ENCODE results near the gene PGGT1B. TPM values are rescaled to one million over a fixed set of nuclear protein-coding genes. Genes with fewer than 3 reads are reported as not detected.

PGGT1B gene
- polyA plus RNA-seq, 3 donors, result 3.2 to 32.6 (median 11.6) TPM

- Histone ChIP-seq H3K9me3 (replicated peaks in 1 of 2; ENCODE audit: control insufficient read depth in 1 of 2, insufficient read depth in 1 of 2, low read length in 2 of 2) (peaks cover 4 to 41% of the 10 kb centered on the region in 2 donors), H2AFZ (ENCODE audit: insufficient read depth, low read depth, low read length, poor library complexity, severe bottlenecking) (no peak overlapping the region), H3K4me3 (replicated peaks in 1 of 3; ENCODE audit: low read depth in 2 of 3, low read length in 3 of 3) (no peak overlapping the region), H3K36me3 (replicated peaks in 1 of 2; ENCODE audit: control insufficient read depth in 1 of 2, insufficient read depth in 2 of 2, low read length in 2 of 2) (no peaks in the 10 kb centered on the region), H3K27ac (ENCODE audit: low read depth in 1 of 2, low read length in 2 of 2) (no peak overlapping the region), H3K4me2 (replicated peaks; ENCODE audit: extremely low read depth, low read length, poor library complexity, severe bottlenecking) (no peak overlapping the region), H4K20me1 (ENCODE audit: insufficient read depth, low read length) (no peaks in the 10 kb centered on the region), H3K9ac (ENCODE audit: insufficient read depth, low read length, poor library complexity, severe bottlenecking) (no peak overlapping the region), H3K4me1 (ENCODE audit: control insufficient read depth in 1 of 2, insufficient read depth in 2 of 2, low read length in 2 of 2) (peaks cover 15 to 18% of the 10 kb centered on the region in 2 donors), H3K27me3 (ENCODE audit: control insufficient read depth in 2 of 2, insufficient read depth in 2 of 2, low read length in 2 of 2) (peaks cover 83 to 93% of the 10 kb centered on the region in 2 donors), H3K79me2 (ENCODE audit: insufficient read depth, low read length) (no peaks in the 10 kb centered on the region)
- no peak for DNase-seq
- H3K27me3 Mint-ChIP-seq (ENCODE audit: low read depth in 3 of 3), result peaks cover 77 to 91% (median 86%) of the 10 kb centered on the region in 3 donors
- peaks cover 0 to 30% (median 20%) of the 10 kb centered on the region in 7 donors for H3K9me3 Mint-ChIP-seq
- intact Hi-C loops (cut with micrococcal nuclease), result no loop called here
- TF ChIP-seq CTCF (IDR thresholded peaks at IDR 0.05), result no peak
- H3K36me3 Mint-ChIP-seq, result peaks cover 8 to 12% of the 10 kb centered on the region in 2 donors
- peak overlapping the region in 1 of 7 donors; percentile 51 for H3K27ac Mint-ChIP-seq
- peak overlapping the region in 1 of 2 donors; percentile 65 for H3K4me3 Mint-ChIP-seq
- H3K4me1 Mint-ChIP-seq, result peaks cover 23% of the 10 kb centered on the region
Observed at GRCh38 chr5:115181757-115182156, 80.9 kb downstream of the PGGT1B start.

DNA sequence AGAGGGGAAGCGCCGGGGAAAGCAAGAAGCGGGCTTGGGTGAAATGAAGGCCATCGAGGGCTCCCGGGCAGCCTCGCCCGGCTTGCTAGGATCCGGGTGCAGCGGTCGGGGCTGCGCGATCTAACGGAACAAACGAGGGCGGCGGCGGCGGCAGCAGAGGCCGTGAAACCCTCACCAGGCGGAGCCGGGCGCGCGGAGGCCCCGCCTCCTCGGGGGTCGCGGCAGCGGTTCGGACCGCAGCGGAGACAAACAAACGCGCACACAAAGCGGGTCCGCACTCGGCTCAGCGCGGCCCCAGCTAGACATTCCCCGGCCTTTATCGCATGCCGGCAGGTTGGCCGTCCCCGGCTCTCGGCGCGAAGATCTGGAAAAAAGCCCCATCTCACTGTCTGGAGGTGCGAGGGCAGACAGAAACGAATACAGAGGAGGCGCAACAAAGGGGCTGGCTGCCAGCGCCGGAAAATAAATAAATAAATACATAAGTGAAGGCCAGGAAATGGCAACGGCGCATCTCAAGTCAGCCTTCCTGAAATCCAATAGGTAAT lies 82.4 kb downstream of the PGGT1B start:
- Histone ChIP-seq H3K79me2 (ENCODE audit: insufficient read depth, low read length) (no peaks in the 10 kb centered on the region), H3K9ac (ENCODE audit: insufficient read depth, low read length, poor library complexity, severe bottlenecking) (no peak overlapping the region), H3K27me3 (ENCODE audit: control insufficient read depth in 2 of 2, insufficient read depth in 2 of 2, low read length in 2 of 2) (peaks cover 79 to 97% of the 10 kb centered on the region in 2 donors), H3K4me2 (replicated peaks; ENCODE audit: extremely low read depth, low read length, poor library complexity, severe bottlenecking) (peak overlapping the region; percentile 84), H3K4me1 (ENCODE audit: control insufficient read depth in 1 of 2, insufficient read depth in 2 of 2, low read length in 2 of 2) (peaks cover 15 to 18% of the 10 kb centered on the region in 2 donors), H4K20me1 (ENCODE audit: insufficient read depth, low read length) (no peaks in the 10 kb centered on the region), H3K4me3 (replicated peaks in 1 of 3; ENCODE audit: low read depth in 2 of 3, low read length in 3 of 3) (peak overlapping the region; percentile 20 to 76 (median 37)), H2AFZ (ENCODE audit: insufficient read depth, low read depth, low read length, poor library complexity, severe bottlenecking) (peak overlapping the region; percentile 77), H3K27ac (ENCODE audit: low read depth in 1 of 2, low read length in 2 of 2) (no peak overlapping the region), H3K9me3 (replicated peaks in 1 of 2; ENCODE audit: control insufficient read depth in 1 of 2, insufficient read depth in 1 of 2, low read length in 2 of 2) (peaks cover 4 to 41% of the 10 kb centered on the region in 2 donors), H3K36me3 (replicated peaks in 1 of 2; ENCODE audit: control insufficient read depth in 1 of 2, insufficient read depth in 2 of 2, low read length in 2 of 2) (no peaks in the 10 kb centered on the region)
- Mint-ChIP-seq H3K4me1 (peaks cover 23% of the 10 kb centered on the region), H3K27me3 (ENCODE audit: low read depth in 3 of 3) (peaks cover 77 to 89% (median 87%) of the 10 kb centered on the region in 3 donors), H3K4me3 (peak overlapping the region; percentile 85 to 99), H3K36me3 (peaks cover 8 to 12% of the 10 kb centered on the region in 2 donors), H3K27ac (no peak overlapping the region), H3K9me3 (peaks cover 0 to 29% (median 20%) of the 10 kb centered on the region in 7 donors)
- WGBS (ENCODE audit: insufficient coverage), result under 1% methylated on average over 51 of the region's 54 CpGs
- peak in 2 of 3 donors; percentile 10 to 13 for DNase-seq
- intact Hi-C loops (cut with micrococcal nuclease), result no loop called here
- TF ChIP-seq CTCF (IDR thresholded peaks at IDR 0.05), result no peak

Measured in CD14-positive monocyte (primary cell).